Stimulated activated CD4-positive, alpha-beta T cell treated with anti-CD3 and anti-CD28 coated beads, TNF-alpha, amount 100 ng/mL, for 24 hours (primary cell): Measurements from ENCODE around the gene PRKCZ.
"Not testable (repeated sequence)": the region's sequence is repeated elsewhere in the genome, so short reads cannot be mapped to it uniquely, and the experiment has no call there.

Source experiments
- DNase-seq, 3 experiments: peaks; one replicate each; pipeline ENCODE4 v3.0.0-alpha.2; 2020; ENCODE audit warnings: low read depth in 3 of 3

Gene PRKCZ

DNA sequence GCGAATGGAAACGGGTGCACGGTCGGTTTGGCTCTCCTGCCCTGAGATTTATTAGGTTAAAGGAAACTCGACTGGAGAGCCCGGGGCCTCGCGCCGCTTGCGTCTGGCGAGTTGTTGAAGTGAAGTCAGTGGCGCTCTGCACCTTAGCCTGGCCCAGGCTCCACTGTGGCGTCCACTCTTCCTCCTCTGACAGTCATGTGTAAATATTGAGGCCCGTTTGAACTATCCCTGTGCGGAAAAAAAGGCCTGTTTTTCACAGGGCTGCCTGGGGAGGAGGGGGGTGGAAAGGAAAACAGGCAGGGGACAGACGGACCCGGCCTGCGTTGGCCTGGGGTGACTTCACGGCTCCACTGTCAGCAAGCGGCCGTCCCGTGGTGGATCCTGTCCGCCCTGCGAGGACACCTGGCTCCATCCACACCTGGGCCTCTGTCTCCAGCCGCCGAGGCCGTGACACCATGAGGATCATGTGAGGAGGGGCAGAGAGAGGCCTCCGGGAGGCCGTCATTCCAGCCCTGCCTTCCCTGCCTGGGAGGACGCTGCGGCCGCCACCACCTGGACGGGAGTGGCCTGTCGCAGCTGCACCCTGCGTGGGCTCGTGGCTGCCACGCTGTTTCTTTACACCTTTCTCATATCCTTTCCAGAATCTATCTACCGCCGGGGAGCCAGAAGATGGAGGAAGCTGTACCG is 84.6 kb downstream of the PRKCZ start:
- no peak for DNase-seq

DNA sequence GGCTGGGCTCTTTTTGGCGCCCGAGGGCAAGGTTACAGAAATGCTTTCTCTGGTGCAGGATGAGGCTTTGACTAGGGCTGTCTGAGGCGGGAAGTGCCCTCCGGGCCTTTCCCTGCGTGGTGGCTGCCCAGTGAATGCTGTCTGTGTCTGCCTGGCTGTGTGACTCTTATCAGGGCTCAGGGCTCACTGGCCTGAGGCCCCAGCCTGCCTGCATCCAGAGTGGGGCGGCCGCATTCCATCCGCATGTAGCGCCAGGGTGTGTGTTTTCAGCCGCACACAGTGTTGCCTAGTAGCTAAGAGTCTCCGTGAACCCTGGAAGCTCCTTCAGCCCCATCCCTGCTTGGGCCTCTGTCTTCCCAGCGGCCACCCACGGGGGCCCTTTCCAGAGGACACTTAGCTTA is 85.2 kb downstream of the PRKCZ start:
- no peak for DNase-seq

DNA sequence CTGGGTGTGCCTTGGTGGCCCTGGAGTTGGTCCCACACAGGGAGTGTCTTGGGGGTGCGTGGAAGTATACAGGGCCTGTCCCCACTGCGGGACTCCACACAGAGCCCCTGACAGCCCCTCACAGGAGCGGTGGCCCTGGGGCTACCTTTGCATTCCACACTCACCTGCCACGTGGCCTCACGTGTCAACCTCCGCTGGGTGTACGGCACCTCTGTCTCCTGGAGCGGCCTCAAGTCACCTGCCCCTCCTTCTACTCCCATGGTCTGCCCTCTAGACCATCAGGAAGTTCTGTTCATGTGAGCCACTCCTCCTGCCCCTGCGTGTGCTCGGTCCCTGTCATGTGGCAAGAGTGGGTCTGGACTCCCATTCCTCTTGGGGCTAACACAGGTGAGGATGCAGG is 85.7 kb downstream of the PRKCZ start:
- no peak for DNase-seq

GRCh38 chr1:2136386-2137235 is 86.4 kb downstream of the PRKCZ start:
- no peak for DNase-seq

DNA sequence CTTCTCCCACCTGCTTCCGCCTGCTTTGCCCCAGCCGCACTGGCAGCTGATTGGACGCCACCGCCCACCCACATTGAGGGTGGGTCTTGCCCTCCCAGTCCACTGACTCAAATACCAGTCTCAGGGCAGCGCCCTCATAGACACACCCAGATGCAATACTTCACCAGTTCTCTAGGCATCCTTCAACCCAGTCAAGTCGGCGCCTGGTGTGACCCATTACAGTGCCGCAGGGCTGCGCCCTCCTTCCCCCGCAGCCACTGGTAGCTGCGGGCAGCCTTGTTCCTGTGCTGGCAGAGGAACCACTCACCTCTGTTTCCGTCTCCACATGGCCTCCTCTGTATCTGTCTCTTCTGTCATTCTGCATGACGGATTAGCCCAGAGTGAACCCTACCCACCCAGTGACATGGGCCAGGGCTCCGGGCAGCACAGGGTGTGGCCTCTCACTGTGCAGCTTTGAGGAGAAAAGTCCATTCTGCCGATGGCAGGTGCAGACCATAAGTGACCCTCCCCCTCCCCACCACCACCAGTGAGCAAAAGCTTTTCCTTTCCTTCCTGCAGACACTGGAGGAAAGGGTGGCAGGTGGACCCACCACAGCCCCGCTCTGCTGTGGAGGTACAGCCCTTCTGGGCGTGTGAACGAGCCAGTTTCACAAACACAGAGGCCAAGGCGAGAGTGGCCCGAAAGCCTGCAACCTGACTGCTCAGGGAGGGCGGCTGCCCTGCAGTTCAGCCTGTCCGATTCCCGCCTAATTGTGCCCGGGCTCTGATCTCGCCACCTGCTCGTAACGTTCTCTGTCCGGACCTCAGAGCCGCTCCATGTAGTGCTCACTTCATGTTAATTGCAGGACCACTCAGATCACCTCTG is 87.3 kb downstream of the PRKCZ start:
- no peak for DNase-seq

GRCh38 chr1:2139156-2139555 is 88.9 kb downstream of the PRKCZ start:
- DNase-seq = not testable (repeated sequence)

DNA sequence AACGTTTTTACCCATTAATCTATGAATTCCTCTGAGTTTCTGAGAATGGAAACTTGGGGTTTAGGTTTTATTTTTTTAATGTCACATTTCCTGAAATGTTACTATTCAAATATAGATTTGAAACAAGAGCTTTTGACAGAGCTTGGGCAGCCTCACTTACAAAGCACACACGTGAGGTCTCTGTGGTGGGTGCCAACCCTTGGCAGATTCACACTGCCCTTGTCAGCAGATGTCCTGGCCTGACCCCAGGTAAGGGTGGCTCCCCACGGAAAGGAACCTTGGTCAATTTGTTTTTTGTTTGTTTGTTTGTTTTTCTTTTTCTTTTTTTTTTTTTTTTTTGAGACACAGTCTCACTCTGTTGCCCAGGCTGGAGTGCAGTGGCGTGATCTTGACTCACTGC is 90.8 kb downstream of the PRKCZ start:
- no peak for DNase-seq

DNA sequence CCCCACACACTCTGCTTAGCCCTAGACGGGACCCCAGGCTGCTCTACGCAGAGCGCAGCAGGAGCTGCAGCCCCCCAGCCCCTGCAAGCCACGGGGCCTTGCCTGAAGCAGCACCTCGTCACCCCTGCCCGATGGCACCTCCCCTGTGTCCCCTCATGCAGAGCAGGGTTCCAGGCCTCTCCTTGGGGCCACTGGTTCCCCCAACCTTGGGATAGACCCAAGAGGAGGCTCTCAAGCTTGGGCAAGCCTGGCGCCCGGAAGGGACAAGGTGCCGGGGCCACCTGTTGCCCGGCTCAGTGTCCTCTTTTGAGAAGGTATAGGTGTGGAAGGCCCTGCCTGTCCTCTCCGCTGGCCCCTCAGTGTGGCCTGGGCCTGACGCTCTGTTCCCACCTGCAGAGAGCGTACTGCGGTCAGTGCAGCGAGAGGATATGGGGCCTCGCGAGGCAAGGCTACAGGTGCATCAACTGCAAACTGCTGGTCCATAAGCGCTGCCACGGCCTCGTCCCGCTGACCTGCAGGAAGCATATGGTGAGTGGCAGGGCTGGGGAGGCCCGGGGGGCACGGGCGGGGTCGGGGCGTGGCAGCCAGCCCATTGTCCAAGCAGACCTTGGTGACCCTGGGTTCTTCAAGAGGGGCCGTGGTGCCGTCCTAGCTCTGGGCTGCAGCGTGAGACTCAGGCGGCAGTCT is 93.7 kb downstream of the PRKCZ start:
- no peak for DNase-seq

DNA sequence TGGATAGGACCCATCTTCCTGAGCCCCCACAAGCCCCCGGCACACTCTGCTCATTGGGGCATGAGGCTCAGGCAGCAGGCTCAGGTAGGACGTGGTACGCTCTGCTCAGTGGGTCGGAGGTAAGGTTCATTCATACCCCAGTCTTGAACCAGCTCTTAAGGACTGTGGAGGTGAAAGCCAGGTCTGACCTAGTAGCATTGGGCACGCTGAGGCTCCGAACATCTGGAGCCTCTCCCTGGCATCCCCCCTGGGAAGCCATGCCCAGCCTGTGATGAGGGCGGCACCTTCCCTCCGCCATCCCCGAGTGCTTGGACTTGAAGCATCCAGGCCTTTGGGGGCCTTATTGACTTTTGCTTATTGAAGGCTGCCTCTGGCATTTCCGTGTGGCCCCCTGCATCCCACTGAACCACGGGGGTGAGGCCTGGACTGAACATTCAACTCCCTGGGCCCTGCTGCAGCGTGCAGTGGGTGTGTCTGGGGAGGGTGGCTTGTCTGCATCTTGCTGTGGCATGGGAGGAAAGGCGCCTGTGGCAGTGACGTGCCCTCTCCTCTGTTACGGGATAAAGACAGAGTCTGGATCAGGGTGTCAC is 94.4 kb downstream of the PRKCZ start:
- no peak for DNase-seq

- no peak for DNase-seq
These were observed 96.0 kb downstream of the PRKCZ start for GRCh38 chr1:2145946-2146835.

GRCh38 chr1:2146836-2147517 is 96.8 kb downstream of the PRKCZ start:
- no peak for DNase-seq

GRCh38 chr1:2147869-2148268 is 97.7 kb downstream of the PRKCZ start:
- DNase-seq = not testable (repeated sequence)

DNA sequence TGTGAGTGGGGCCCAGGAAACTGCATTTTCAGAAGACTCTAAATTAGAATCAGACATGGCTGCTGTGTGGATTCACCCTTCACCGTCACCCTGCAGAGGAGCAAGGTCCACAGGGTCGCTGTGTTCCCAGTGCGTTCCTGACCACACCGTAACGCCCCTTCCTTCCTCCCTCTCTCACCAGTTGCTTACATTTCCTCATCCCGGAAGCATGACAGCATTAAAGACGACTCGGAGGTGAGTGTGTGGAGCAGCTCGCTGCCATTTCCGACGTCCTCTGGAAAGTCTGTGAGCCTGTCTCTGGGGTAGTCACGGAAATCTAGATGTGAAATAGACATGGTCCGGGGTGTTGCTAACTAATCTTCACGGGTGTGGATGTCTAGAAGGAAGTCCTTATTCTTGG is 98.5 kb downstream of the PRKCZ start:
- peak in 1 of 3 experiments; percentile 30 for DNase-seq

- no peak for DNase-seq
These were observed 100.6 kb downstream of the PRKCZ start for GRCh38 chr1:2150801-2151200.

DNA sequence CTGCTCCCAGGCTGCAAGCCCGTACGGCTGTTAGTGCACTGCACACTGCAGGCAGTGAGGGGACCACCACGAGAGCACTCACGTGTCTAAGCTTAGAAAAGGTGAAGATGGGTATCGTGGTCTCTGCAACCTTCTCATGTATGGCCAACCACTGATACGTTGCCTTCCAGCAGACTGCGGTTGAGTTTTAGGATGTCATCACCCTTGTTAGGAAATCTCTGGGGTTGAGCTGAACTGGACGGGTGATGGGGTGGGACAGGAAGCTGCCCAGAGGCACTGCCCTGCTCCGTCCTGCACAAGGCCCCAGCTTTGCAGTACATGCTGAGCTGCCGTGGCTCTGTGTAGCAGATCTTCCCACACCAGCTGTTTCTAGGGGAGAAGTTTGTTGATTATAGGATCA is 101.0 kb downstream of the PRKCZ start:
- DNase-seq = no peak

DNA sequence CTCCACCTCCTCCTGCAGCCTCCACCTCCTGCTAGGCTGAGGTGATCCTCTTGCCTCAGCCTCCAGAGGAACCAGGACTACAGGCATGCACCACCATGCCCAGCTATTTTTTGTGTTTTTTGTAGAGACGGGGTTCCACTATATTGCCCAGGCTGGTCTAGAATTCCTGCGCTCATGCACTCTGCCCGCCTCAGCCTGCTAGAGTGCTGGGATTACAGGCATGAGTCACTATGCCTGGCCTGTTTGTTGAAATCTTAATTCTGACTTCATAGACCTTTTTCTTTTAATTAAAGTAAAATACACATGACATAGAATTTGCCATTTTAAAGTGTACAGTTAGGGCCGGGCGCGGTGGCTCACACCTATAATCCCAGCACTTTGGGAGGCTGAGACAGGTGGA is 101.7 kb downstream of the PRKCZ start:
- DNase-seq = no peak

GRCh38 chr1:2152954-2153353 is 102.7 kb downstream of the PRKCZ start:
- no peak for DNase-seq

DNA sequence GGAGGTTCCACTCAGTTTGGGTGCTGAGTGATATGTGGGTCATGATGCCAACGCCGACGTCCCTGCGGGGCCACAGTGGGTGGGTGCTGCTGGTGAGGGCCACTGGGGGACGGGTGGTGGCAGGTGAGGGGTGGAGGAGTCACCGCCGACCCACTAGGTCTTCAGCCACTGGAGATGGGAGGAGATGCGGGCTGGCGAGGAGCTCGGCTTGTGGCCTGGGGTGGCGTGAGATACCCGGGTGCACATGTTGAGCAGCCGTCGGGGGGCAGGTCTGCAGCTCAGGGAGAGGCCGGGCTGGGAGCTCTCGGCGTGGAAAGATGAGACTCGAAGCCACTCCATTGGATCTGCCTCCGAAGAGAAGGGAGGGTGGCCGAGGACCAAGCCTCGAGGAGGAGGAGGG is 103.8 kb downstream of the PRKCZ start:
- DNase-seq = no peak

GRCh38 chr1:2155147-2155598 is 105.0 kb downstream of the PRKCZ start:
- DNase-seq = no peak

DNA sequence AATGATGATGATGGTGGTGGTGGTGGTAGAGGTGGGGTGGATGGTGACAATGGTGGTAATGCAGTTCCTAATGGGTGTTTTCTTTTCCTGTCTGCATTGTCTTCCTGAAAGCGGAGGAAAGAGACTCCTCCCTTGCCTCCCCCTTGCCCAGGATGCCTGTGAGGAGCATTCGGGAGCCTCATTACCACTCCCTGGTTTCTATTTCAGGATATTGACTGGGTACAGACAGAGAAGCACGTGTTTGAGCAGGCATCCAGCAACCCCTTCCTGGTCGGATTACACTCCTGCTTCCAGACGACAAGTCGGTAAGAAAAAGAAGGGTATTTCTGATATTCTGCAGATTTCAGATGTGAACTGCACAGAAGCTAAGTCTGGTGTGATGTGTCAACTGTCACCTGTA is 105.6 kb downstream of the PRKCZ start:
- DNase-seq = no peak
